K562 (cell line): ENCODE results near the gene TREH. TPM values are rescaled to one million over a fixed set of nuclear protein-coding genes. Genes with fewer than 3 reads are reported as not detected.
A peak's percentile ranks its signal among the peaks of the same experiment; 100 is the strongest.

Experiments
- ARID2 ChIP-seq: fragments of 450-650 bp; IDR thresholded peaks from 2 replicates; pipeline ENCODE4 v1.6.1; 2017; ENCODE audit warnings: antibody characterized with exemption, mild to moderate bottlenecking
- BACH1 ChIP-seq: fragments of 200-800 bp; sonication (Bioruptor generic); IDR thresholded peaks from 2 replicates; pipeline ENCODE4 v1.6.1; 2016; ENCODE audit warnings: missing genetic modification characterization, missing compliant biosample characterization
- C11orf30 ChIP-seq: fragments of 450-650 bp; IDR thresholded peaks from 2 replicates; pipeline ENCODE4 v1.6.1; 2016; ENCODE audit warnings: low read depth, mild to moderate bottlenecking
- GTF2B ChIP-seq: IDR thresholded peaks from 2 replicates; pipeline ENCODE4 v1.6.1; 2011; ENCODE audit not compliant: insufficient read length; ENCODE audit errors: extremely low read depth
- HDGF ChIP-seq: fragments of 450-650 bp; IDR thresholded peaks from 2 replicates; pipeline ENCODE4 v1.6.1; 2016
- HIVEP1 ChIP-seq: fragments of 250-450 bp; sonication (Bioruptor Pico); IDR thresholded peaks from 2 replicates; pipeline ENCODE4 v1.4.0; 2020; ENCODE audit warnings: mild to moderate bottlenecking
- HOXB6 ChIP-seq: fragments of 250-450 bp; sonication (Bioruptor Pico); IDR thresholded peaks from 2 replicates; pipeline ENCODE4 v1.5.1; 2022; ENCODE audit warnings: mild to moderate bottlenecking, borderline replicate concordance
- JUNB ChIP-seq: fragments of 450-650 bp; formaldehyde crosslinking; conservative IDR thresholded peaks from 2 replicates; pipeline ENCODE4 v1.4.0; 2020; ENCODE audit warnings: mild to moderate bottlenecking
- LCOR ChIP-seq: sonication (generic); formaldehyde crosslinking; IDR thresholded peaks from 2 replicates; pipeline ENCODE4 v1.8.0; 2022; ENCODE audit warnings: mild to moderate bottlenecking, missing genetic modification reagents
- MAFG ChIP-seq: fragments of 450-650 bp; conservative IDR thresholded peaks from 2 replicates; pipeline ENCODE4 v1.6.1; 2016; ENCODE audit warnings: missing genetic modification characterization, missing compliant biosample characterization
- MITF ChIP-seq: IDR thresholded peaks from 2 replicates; pipeline ENCODE4 v1.6.1; 2014; ENCODE audit warnings: antibody characterized with exemption
- MYBL2 ChIP-seq, 2 experiments: fragments of 450-650 bp in 1 of 2; sonication (generic) in 1 of 2; formaldehyde crosslinking in 1 of 2; IDR thresholded peaks; 2 replicates each; pipeline versions ENCODE4 v1.6.1 to v1.8.1; 2017 to 2022; ENCODE audit warnings: borderline replicate concordance in 1 of 2, inconsistent platforms in 1 of 2, low read depth in 1 of 2, mild to moderate bottlenecking in 1 of 2, missing genetic modification reagents in 1 of 2, moderate library complexity in 1 of 2
- SMAD2 ChIP-seq: fragments of 150-350 bp; IDR thresholded peaks from 2 replicates; pipeline ENCODE4 v1.6.1; 2014; ENCODE audit warnings: low read depth, mild to moderate bottlenecking, low read length
- SMARCA4 ChIP-seq: fragments of 450-650 bp; IDR thresholded peaks from 2 replicates; pipeline ENCODE4 v1.6.1; 2016
- SP1 ChIP-seq: sonication (generic); formaldehyde crosslinking; IDR thresholded peaks from 2 replicates; pipeline ENCODE4 v1.8.1; 2022; ENCODE audit warnings: mild to moderate bottlenecking, missing genetic modification reagents
- TAF1 ChIP-seq: IDR thresholded peaks from 2 replicates; pipeline ENCODE4 v1.6.1; 2011; ENCODE audit warnings: mild to moderate bottlenecking, low read length, moderate library complexity; ENCODE audit not compliant: insufficient read depth, control insufficient read depth, severe bottlenecking; ENCODE audit errors: extremely low read depth
- ZNF311 ChIP-seq: fragments of 250-450 bp; sonication (Bioruptor Pico); IDR thresholded peaks from 2 replicates; pipeline ENCODE4 v1.4.0; 2020; ENCODE audit warnings: mild to moderate bottlenecking, moderate library complexity
- ZNF431 ChIP-seq: sonication (generic); formaldehyde crosslinking; IDR thresholded peaks from 2 replicates; pipeline ENCODE4 v1.8.0; 2022; ENCODE audit warnings: mild to moderate bottlenecking, missing genetic modification reagents
- ZNF655 ChIP-seq: fragments of 250-450 bp; sonication (Bioruptor Pico); IDR thresholded peaks from 2 replicates; pipeline ENCODE4 v1.5.0; 2021
- polyA plus RNA-seq, 8 experiments: library from polyadenylated mRNA; depleted of rRNA in 4 of 8; stranded (reverse) in 5 of 8; unstranded in 3 of 8; fragments of >200 nt; fragmentation: Nextera tagmentation in 2 of 8; fragmentation: Illumina TruSeq in 1 of 8; extraction: Ambion mirVana in 2 of 8; extraction: Trizol in 1 of 8; gene quantifications; 2 replicates each; pipeline versions ENCODE4 v1.2.1 to v1.2.3, GENCODE V29; 2011 to 2014; ENCODE audit warnings: inconsistent platforms in 1 of 8, missing spikeins in 1 of 8
- total RNA-seq, 7 experiments: library from RNA; depleted of rRNA in 6 of 7; stranded (reverse); fragments of >200 nt in 6 of 7; fragmentation: Illumina TruSeq in 2 of 7; extraction: Trizol in 2 of 7; gene quantifications; 2 replicates each; pipeline versions ENCODE4 v1.2.1 to v1.2.3, GENCODE V29; 2011 to 2021; ENCODE audit warnings: low replicate concordance in 1 of 7
- TF ChIP-seq, protein P1 (sequence below): fragments of 250-450 bp; sonication (Bioruptor Pico); IDR thresholded peaks from 2 replicates; pipeline ENCODE4 v1.5.1; 2021; ENCODE audit warnings: mild to moderate bottlenecking
- TF ChIP-seq, protein P2 (sequence below): conservative IDR thresholded peaks from 2 replicates; pipeline ENCODE4 v1.6.1; 2011; ENCODE audit warnings: low read depth, mild to moderate bottlenecking, low read length; ENCODE audit not compliant: control insufficient read depth

The TREH gene
- total and polyA plus RNA-seq, 9 of the 15 experiments (the other 6 are each of a cell fraction or from before 2014, with no cell fraction given) = 0.09 to 0.20 (median 0.11) TPM; not detected in 6

DNA sequence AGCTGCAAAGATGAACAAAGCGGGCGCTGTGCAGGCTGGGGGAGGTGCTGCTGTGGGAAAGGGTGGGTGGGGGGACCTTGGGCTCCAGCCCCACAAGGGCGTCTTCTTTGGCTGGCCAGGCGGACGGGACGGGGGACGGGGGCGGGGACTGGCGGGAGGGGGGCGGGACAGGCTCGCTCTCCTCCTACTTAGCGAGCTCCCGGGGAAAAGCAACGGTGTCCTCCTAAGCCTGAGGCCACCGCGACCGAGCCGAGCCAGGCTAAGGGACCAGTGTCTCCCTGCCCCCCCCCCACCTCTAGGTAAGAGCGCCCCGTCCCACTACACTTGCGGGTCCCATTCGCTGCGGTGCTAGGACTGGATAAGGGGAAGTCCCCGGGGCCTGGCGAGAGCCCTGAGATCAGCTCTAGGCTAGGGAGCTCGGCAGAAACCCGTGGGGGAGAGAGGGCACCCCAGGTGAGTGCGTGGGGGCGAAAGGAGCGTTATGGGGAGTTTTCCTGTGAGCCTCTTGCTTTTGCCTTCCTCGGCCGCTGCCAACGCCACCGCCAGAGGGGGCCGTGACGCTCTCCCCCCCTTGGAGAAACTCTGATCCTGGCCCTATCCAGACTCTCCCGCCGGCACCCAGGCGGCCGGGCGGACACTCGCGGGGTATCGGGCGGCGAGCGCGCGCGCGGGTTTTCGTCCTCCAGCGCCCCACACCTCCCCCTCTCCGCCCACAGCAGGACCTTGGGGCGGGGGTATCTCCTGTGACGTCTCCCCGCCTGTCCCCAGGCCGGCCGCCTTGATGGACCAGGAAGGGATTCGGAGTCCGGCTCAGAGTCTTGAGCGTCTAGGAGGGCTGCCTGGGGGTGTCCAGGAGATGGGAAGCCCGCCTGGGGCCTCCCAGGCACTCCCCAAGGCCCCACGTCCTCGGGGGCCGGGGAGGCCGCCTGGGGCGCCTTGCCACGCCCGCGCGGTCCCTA, 71.8 kb downstream of the TREH start, which contains the start of gene PHLDB1 (continued):
- TF ChIP-seq HOXB6 = no peak
- TF ChIP-seq BACH1 (tag) = no peak
- no peak; the same call in none of the 2 replicates for TF ChIP-seq SP1 (CRISPR knock-in tag)
- no peak for TF ChIP-seq JUNB
- TF ChIP-seq C11orf30 = no peak
- TF ChIP-seq, protein P1, sequence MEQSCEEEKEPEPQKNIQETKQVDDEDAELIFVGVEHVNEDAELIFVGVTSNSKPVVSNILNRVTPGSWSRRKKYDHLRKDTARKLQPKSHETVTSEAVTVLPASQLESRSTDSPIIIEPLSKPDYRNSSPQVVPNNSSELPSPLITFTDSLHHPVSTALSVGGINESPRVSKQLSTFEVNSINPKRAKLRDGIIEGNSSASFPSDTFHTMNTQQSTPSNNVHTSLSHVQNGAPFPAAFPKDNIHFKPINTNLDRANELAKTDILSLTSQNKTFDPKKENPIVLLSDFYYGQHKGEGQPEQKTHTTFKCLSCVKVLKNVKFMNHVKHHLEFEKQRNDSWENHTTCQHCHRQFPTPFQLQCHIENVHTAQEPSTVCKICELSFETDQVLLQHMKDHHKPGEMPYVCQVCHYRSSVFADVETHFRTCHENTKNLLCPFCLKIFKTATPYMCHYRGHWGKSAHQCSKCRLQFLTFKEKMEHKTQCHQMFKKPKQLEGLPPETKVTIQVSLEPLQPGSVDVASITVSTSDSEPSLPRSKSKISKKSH (CRISPR knock-in tag) = no peak
- TF ChIP-seq ZNF311 (CRISPR knock-in tag) = no peak
- no peak for TF ChIP-seq GTF2B
- TF ChIP-seq SMARCA4 = 0 out of 2 replicates have a peak, but pooled peaks have one; percentile 38
- no peak for TF ChIP-seq SMAD2
- TF ChIP-seq ZNF655 = no peak
- TF ChIP-seq HIVEP1 (CRISPR knock-in tag) = no peak
- TF ChIP-seq, protein P2, sequence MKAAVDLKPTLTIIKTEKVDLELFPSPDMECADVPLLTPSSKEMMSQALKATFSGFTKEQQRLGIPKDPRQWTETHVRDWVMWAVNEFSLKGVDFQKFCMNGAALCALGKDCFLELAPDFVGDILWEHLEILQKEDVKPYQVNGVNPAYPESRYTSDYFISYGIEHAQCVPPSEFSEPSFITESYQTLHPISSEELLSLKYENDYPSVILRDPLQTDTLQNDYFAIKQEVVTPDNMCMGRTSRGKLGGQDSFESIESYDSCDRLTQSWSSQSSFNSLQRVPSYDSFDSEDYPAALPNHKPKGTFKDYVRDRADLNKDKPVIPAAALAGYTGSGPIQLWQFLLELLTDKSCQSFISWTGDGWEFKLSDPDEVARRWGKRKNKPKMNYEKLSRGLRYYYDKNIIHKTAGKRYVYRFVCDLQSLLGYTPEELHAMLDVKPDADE = peak; percentile 18; the same call in 1 of the 2 replicates
- no peak for TF ChIP-seq MITF
- TF ChIP-seq TAF1 = peak; percentile 57
- no peak for TF ChIP-seq LCOR (CRISPR knock-in tag)
- no peak for TF ChIP-seq ARID2
- no peak for TF ChIP-seq MYBL2 (IDR thresholded peaks at IDR 0.05; ENCODE audit: low read depth)
- TF ChIP-seq MYBL2 (CRISPR knock-in tag; IDR thresholded peaks at IDR 0.05; ENCODE audit: borderline replicate concordance) = no peak
- no peak for TF ChIP-seq HDGF
- TF ChIP-seq MAFG (tag) = no peak
- TF ChIP-seq ZNF431 (CRISPR knock-in tag) = no peak
